ENCODE results near the gene CYP4F2.
"Not testable (repeated sequence)": the region's sequence is repeated elsewhere in the genome, so short reads cannot be mapped to it uniquely, and the experiment has no call there.

Gene CYP4F2

GRCh38 chr19:15897738-15898276 is at the start of gene CYP4F2:
TSS of gene CYP4F2 (minus strand) at chr19:15898074. CDS start at chr19:15897611, 463 bp downstream.
- DNase-seq (ENCODE audit: low spot score), result no peak

GRCh38 chr19:15945301-15945700 is 47.4 kb upstream of the CYP4F2 start:
- no peak for DNase-seq (ENCODE audit: low spot score)

DNA sequence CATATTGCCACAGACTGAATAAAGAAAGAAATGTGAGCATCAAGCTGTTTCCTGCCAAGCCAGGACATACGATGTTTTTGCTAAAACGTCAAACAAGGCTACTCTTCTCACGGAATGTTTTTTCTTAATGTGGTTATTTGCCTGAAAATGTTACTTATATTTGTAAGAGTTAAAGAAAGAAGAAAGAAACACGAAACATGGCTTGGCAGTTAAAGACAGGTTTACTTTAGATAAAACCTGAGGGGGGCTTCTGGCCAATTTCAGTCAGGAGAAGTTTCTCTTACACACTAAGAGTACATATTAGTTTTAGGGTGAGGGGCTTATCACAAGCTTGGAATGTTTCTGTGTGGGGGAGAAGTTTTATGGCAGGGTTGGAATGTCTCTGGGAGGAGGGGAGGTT is 46.5 kb upstream of the CYP4F2 start:
- DNase-seq (ENCODE audit: low spot score), result no peak

DNA sequence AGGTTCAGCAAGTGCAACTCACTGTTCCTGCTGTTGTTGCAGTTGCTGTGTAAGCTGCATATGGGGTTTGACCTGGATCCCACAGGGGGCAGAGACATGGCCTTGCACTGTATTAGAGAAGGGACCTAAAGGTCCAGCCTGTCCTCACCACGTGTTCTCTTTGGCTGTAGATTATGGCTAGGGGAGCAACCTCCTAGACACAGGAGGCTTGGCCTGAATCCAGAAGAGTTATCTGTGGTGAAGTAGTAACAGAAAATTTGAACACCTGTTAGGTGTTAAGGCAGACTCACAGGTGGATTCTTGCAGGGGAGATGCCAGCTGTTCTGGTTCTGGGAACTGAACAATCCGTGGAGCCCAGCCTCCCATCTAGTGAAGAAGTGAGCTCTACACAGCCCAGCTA is 39.9 kb upstream of the CYP4F2 start:
- no peak for DNase-seq (ENCODE audit: low spot score)

DNA sequence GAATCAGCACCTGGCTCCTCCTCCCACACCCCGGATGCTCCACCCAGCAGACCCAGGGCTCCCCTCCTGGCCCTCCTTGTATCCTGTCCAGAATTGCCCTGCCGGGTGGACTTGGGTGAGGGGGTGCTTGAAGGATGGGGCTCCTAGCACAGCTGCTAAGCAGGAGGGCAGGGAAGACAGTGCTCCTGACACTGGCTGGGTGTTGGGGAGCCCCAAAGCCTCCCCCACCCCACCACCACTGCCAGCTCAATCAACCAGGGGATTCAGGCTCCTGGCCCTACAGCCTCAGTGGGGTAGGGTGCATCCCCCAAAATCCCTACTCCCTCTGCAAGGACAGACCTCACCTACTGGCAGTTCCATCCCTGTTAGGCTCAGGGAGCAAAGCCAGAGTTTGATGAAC is 39.1 kb upstream of the CYP4F2 start:
- no peak for DNase-seq (ENCODE audit: low spot score)

DNA sequence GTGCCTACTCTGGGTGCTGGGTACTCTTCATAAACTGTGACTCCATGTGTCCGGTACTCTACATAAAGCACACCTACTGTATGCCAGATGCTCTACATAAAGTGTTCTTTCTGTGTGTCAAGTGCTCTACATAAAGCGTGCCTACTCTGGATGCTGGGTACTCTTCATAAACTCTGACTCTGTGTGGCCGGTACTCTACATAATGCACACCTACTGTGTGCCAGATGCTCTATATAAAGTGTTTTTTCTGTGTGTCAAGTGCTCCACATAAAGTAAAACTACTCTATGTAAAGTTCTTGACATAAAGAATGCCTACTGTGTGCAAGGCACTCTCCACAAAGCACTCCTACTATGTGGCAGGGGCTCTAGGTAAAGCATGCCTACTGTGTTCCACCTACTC is 38.3 kb upstream of the CYP4F2 start:
- no peak for DNase-seq (ENCODE audit: low spot score)

DNA sequence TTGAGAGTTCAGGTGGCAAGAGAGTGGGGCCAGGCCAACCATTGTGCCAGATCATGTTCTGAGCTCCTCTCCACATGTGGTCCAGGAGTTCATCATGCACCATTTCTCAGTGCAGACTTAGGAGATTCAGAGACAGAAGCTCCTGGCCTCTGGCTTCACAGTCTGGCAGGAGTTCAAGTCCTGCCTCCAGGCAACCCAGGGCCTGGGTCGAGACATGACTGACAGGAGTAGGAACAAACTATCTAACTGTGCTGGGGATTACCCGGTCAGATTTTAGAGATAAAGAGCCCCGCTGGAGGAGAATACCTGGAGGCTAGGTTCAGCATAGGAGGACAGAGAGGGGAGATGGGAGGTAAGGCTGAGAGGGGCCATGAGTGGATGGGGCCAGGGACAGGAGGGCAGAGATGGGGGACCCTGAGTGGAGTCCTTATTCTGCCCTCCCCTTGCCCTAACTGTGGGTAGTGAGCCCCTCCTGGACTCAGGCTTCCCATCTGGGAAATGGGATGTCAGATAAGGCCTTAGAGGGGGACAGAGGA is 37.4 kb upstream of the CYP4F2 start:
- DNase-seq (ENCODE audit: low spot score), result no peak

DNA sequence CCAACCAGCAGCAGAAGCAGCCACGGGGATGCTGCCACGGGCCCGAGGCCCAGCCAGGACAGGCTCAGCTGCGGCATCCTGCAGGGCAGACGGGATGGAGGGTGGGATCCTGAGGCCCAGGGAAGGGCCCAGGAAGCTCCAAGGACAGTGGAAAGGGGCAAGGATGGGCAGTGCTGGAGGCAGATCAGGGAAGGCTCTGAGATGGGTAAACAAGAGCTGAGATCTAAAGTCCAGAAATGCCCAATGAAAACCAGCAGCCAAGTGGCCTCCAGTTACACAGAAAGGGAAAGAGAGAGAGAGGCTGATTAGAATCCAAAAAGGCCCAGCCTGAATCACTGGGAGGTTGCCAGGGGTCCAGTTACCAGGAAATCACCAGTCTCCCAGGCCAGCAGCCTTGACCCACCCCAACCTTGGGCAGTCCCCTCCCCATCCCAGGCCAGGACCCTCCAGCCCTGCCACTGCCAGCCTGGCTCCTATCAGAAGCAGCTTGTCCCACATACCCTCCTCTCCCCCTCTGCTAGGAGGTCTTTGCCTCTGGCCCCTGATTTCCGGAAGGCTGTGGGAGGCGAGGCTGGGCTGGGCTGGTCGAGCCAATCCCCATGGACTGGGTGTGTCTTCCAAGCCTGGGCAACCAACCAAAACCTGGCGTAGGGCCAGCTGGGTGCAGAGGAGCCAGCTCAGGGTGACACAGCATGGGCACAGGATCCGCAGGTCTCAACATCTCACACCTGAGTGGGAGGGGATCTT is 36.6 kb upstream of the CYP4F2 start, which contains the start of gene CYP4F11:
Gene CYP4F11 (minus strand): TSS at position 198 of the 747 bp plus-strand sequence. CDS start 121 bp downstream, at position 77.
- no peak for DNase-seq (ENCODE audit: low spot score)

DNA sequence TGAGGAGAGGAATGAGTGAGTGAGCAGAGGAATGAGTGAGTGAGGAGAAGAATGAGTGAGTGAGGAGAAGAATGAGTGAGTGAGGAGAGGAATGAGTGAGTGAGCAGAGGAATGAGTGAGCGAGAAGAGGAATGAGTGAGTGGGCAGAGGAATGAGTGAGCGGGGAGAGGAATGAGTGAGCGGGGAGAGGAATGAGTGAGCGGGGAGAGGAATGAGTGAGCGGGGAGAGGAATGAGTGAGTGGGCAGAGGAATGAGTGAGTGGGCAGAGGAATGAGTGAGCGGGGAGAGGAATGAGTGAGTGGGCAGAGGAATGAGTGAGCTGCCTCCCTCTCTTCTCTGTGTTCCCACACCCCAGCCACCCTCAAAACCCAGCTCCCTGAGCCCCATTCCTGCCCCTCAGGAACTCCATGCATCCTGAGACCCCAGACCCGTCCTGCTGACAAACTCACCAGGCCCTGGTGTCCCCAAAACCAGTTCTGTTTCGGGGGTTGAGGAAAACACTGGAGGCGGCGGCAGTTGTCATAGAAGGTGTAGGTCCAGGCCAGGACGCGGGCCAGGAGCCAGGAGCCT is 36.0 kb upstream of the CYP4F2 start:
- not testable (repeated sequence) for DNase-seq (ENCODE audit: low spot score)

- no peak for DNase-seq (ENCODE audit: low spot score)
Observed at GRCh38 chr19:15928321-15928720, 30.4 kb upstream of the CYP4F2 start.

DNA sequence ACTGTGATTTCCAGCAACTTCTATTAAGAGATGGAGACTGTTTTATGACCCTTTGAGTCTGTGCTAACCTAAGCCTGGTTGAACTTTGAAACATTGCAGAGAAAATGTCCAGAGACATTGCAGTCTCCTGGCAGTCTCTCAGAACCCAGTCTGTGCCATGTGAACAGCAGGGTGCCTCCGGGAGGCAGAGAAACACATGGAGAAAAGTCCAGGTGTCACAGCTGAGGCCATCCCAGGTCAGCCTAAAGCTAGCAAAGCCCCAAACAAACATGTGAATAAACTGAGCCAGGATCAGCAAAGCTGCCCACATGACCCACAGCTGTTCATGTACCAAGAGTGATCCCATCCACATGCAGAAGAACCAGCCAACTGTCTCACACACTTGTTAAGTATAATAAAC is 28.6 kb upstream of the CYP4F2 start:
- no peak for DNase-seq (ENCODE audit: low spot score)

GRCh38 chr19:15923702-15924101 is 25.8 kb upstream of the CYP4F2 start:
- DNase-seq (ENCODE audit: low spot score), result no peak

DNA sequence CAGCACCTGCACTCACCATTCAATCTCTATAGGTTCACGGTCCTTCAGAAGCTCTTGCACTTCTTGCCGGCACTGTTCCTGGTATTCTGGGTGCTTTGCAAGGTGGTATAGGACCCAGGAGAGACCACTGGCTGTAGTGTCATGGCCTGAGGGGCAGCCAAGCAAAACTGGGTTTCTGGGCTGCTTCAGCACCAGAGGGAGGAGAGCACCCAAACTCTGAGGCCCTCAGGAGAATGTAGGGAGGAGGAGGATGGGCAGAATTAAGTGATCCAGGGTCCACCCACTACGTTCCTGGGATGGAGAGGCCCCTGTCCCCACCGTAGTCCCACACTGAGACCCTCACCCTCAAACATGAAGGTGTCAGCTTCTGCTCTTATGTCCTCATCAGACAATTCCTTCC is 24.1 kb upstream of the CYP4F2 start:
- no peak for DNase-seq (ENCODE audit: low spot score)

DNA sequence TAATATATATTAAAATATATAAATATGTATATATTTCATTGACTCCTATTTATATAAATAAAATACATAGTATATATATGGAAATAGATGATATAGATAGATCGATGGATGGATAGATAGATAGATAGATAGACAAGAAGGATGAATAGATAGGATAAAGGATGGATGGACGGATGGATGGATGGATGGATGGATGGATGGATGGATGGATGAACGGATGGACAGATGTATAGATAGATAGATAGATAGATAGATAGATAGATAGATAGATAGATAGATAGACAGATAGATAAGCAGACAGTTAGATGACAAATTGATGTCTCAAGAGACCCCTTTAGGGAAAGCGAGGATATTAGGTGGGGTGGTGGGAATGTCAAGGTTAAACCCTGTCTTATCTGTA is 21.4 kb upstream of the CYP4F2 start:
- no peak for DNase-seq (ENCODE audit: low spot score)

- DNase-seq (ENCODE audit: low spot score), result no peak
Observed at GRCh38 chr19:15915109-15915508, 17.2 kb upstream of the CYP4F2 start.

DNA sequence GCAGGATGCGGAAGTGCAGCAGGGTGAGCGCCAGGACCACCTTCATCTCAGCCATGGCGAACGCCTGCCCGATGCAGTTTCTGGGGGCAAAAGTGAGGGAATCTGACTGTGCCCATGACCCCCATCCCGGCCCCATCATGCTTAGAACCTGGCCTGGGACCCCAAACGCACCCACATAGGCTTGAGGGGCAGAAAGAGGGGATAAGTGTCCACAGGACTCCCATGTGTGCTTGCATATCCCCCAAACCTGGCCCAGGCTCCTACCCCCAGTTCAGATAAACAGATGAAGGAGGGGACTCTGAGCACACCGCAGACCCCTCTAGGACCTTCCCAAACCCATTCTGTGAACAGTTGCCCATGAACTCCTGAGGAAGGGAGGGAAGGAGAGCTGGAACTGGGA is 16.0 kb upstream of the CYP4F2 start:
- DNase-seq (ENCODE audit: low spot score), result no peak

- no peak for DNase-seq (ENCODE audit: low spot score)
Observed at GRCh38 chr19:15913384-15913783, 15.5 kb upstream of the CYP4F2 start.

DNA sequence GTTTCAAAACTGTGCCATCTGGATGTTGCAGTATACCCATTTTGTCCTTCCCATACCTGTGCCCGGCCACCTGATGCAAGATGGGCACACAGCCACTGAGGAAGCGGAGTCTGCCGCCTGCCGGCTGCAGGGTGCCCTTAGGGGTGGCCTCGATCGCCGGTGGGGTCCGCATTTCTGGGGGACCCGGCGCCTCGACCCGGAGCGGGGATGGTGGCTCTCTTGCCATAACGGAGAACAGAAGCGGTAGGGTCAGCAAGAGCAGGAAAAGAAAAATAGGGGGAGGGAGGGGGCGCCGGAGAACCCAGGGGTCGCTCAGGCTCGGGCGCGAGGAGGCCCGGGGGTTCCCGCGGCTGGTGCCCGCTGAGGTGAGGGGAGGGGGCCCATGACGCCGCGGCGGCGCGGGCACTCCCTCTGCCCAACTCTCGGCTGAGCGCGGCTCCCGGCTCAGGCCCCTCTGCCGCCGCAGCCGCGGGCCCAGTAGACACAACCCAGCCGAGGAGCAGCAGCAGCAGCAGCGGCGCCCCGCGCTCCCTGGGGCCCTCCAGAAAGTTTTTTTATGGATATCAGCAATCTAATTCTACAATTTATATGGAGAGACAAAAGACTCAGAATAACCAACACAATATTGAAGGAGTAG is 13.8 kb upstream of the CYP4F2 start:
- DNase-seq (ENCODE audit: low spot score), result no peak

DNA sequence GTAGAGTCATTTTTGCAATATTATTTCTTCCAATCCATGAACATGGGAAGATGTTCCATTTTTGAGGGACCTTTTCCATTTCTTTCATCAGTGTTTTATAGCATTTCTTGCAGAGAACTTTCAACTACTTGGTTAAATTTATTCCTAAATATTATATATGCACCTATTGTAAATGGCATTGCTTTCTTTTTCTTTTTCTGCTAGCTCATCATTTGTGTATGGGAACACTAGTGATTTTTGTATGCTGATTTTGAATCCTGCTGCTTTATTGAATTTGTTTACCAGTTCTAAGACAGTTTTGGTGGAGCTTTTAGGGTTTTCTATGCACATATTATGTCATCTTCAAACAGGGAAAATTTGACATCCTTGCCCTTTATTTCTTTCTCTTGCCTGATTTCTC is 7.2 kb upstream of the CYP4F2 start:
- no peak for DNase-seq (ENCODE audit: low spot score)

GRCh38 chr19:15902898-15903297 is 5.0 kb upstream of the CYP4F2 start:
- DNase-seq (ENCODE audit: low spot score), result not testable (repeated sequence)

GRCh38 chr19:15902254-15902653 is 4.4 kb upstream of the CYP4F2 start:
- DNase-seq (ENCODE audit: low spot score), result no peak

GRCh38 chr19:15900504-15900903 is 2.6 kb upstream of the CYP4F2 start:
- DNase-seq (ENCODE audit: low spot score), result no peak

DNA sequence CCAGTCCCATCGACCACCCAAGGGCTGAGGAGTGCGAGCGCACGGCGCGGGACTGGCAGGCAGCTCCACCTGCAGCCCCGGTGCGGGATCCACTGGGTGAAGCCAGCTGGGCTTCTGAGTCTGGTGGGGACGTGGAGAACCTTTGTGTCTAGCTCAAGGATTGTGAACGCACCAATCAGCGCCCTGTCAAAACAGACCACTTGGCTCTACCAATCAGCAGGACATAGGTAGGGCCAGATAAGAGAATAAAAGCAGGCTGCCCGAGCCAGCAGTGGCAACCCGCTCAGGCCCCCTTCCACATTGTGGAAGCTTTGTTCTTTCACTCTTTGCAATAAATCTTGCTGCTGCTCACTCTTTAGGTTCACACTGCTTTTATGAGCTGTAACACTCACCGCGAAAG is 2.2 kb upstream of the CYP4F2 start:
- DNase-seq (ENCODE audit: low spot score), result not testable (repeated sequence)

Measured in AG08396 (cell line).